ENCODE data around the gene PPARA.
A peak's percentile ranks its signal among the peaks of the same experiment; 100 is the strongest.

DNA sequence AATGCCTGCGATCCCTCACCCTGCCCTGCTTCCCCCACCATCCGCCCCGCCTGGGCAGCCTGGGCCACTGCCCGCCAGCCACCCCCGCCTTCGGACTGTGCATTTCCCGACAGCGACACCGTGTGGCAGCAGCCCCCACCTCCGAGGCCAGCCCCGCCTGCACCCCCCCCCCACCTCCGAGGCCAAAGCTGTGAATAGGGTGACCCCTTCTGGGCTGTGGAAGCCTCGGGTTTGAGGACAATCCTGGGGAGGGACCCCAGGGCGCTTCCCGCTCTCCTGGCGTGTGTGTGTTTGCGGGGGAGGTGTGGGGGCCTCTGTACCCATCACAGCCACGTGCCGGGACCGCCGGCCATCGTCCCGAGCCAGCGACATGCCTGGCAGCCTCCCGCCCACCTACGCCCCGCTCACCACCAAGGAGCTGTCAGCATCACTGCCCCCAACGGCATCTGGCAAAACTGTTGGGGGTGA, 33.8 kb upstream of the PPARA start:
- TF ChIP-seq, protein P1, sequence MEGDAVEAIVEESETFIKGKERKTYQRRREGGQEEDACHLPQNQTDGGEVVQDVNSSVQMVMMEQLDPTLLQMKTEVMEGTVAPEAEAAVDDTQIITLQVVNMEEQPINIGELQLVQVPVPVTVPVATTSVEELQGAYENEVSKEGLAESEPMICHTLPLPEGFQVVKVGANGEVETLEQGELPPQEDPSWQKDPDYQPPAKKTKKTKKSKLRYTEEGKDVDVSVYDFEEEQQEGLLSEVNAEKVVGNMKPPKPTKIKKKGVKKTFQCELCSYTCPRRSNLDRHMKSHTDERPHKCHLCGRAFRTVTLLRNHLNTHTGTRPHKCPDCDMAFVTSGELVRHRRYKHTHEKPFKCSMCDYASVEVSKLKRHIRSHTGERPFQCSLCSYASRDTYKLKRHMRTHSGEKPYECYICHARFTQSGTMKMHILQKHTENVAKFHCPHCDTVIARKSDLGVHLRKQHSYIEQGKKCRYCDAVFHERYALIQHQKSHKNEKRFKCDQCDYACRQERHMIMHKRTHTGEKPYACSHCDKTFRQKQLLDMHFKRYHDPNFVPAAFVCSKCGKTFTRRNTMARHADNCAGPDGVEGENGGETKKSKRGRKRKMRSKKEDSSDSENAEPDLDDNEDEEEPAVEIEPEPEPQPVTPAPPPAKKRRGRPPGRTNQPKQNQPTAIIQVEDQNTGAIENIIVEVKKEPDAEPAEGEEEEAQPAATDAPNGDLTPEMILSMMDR (conservative IDR thresholded peaks at IDR 0.05; ENCODE audit: low read length): peak; percentile 98
- TF ChIP-seq EZH2phosphoT487 (IDR thresholded peaks at IDR 0.05; ENCODE audit: borderline replicate concordance, low read depth, low read length): no peak
